Left lung (tissue), 10 donors: ENCODE measurements around the gene ARRDC5. TPM values are rescaled to one million over a fixed set of nuclear protein-coding genes. Genes with fewer than 3 reads are reported as not detected.
"Not testable (repeated sequence)": the region's sequence is repeated elsewhere in the genome, so short reads cannot be mapped to it uniquely, and the experiment has no call there.

Source experiments
- ATAC-seq: fragments of 200-7000 bp; cut with Tn5 transposase; one replicate; pipeline ENCODE4 v1.9.1; 2020; ENCODE audit warnings: moderate library complexity
- DNase-seq, 4 donors: peaks; one replicate each; pipeline ENCODE4 v3.0.0-alpha.2; 2013 to 2020
- H3K27ac ChIP-seq, 2 donors: fragments of 200-600 bp; sonication (generic) in 1 of 2; one replicate each; pipeline versions ENCODE4 v1.5.0 to v1.8.0; 2020 to 2021
- H3K27me3 ChIP-seq, 2 donors: fragments of 200-600 bp; sonication (generic) in 1 of 2; one replicate each; pipeline versions ENCODE4 v1.5.0 to v1.8.0; 2020 to 2021
- H3K36me3 ChIP-seq, 2 donors: fragments of 200-600 bp; sonication (generic) in 1 of 2; one replicate each; pipeline versions ENCODE4 v1.5.0 to v1.8.0; 2020 to 2021
- H3K4me1 ChIP-seq, 2 donors: fragments of 200-600 bp; one replicate each; pipeline ENCODE4 v1.8.0; 2021
- H3K4me3 ChIP-seq, 2 donors: fragments of 200-600 bp; sonication (generic) in 1 of 2; one replicate each; pipeline versions ENCODE4 v1.5.0 to v1.8.0; 2020 to 2021; ENCODE audit warnings: mild to moderate bottlenecking in 1 of 2
- H3K9me3 ChIP-seq, 2 donors: fragments of 200-600 bp; sonication (generic) in 1 of 2; one replicate each; pipeline versions ENCODE4 v1.5.0 to v1.8.0; 2020 to 2021
- intact Hi-C, 2 donors: fragments of 100-400 bp; cut with DNase I; formaldehyde crosslinking; loops; one replicate each; pipeline versions ENCODE4 v1.11.2 to v1.14.2; 2022
- polyA plus RNA-seq, 6 donors: library from polyadenylated mRNA; unstranded; fragments of 120-200 nt; gene quantifications; one replicate each; pipeline ENCODE4 v1.2.1, GENCODE V29; 2013; ENCODE audit not compliant: insufficient read length in 6 of 6
- total RNA-seq, 2 donors: library from RNA; stranded (reverse); fragmentation: NEBNext Ultra II Directional; extraction: Animal tissue kit (Norgen Biotek cat#: 25700); gene quantifications; one replicate each; pipeline ENCODE4 v1.2.1, GENCODE V29; 2021
- TF ChIP-seq, protein P1 (sequence below), 2 donors: fragments of 200-600 bp; sonication (generic) in 1 of 2; IDR thresholded peaks; one replicate each; pipeline versions ENCODE4 v1.5.0 to v1.8.0; 2021; ENCODE audit warnings: antibody characterized with exemption in 2 of 2
- donor health status: DM: no; HTN: yes; CAD: no.
- donor health status: DM: no; HTN: no; CAD: no.

ARRDC5 gene
- total and polyA plus RNA-seq, 8 donors = 0.08 to 0.81 (median 0.22) TPM; not detected in 4

- DNase-seq (no peak), ATAC-seq (no peak)
- no peaks in the 10 kb centered on the region for H3K9me3 ChIP-seq
- intact Hi-C loops = no loop called here
- no peak overlapping the region for H3K4me3 ChIP-seq
- H3K36me3 ChIP-seq = peaks cover 0 to 78% of the 10 kb centered on the region in 2 donors
- peaks cover 0 to 3% of the 10 kb centered on the region in 2 donors for H3K4me1 ChIP-seq
- TF ChIP-seq, protein P1, sequence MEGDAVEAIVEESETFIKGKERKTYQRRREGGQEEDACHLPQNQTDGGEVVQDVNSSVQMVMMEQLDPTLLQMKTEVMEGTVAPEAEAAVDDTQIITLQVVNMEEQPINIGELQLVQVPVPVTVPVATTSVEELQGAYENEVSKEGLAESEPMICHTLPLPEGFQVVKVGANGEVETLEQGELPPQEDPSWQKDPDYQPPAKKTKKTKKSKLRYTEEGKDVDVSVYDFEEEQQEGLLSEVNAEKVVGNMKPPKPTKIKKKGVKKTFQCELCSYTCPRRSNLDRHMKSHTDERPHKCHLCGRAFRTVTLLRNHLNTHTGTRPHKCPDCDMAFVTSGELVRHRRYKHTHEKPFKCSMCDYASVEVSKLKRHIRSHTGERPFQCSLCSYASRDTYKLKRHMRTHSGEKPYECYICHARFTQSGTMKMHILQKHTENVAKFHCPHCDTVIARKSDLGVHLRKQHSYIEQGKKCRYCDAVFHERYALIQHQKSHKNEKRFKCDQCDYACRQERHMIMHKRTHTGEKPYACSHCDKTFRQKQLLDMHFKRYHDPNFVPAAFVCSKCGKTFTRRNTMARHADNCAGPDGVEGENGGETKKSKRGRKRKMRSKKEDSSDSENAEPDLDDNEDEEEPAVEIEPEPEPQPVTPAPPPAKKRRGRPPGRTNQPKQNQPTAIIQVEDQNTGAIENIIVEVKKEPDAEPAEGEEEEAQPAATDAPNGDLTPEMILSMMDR (IDR thresholded peaks at IDR 0.05) = no peak
- H3K27me3 ChIP-seq = no peaks in the 10 kb centered on the region
- no peak overlapping the region for H3K27ac ChIP-seq
Measured at GRCh38 chr19:4859697-4860096, 43.0 kb downstream of the ARRDC5 start.

- H3K9me3 ChIP-seq, intact Hi-C loops, H3K4me1 ChIP-seq, ATAC-seq, H3K27me3 ChIP-seq, H3K4me3 ChIP-seq, H3K27ac ChIP-seq, DNase-seq: not testable (repeated sequence)
- peaks cover 0 to 100% of the 10 kb centered on the region in 2 donors for H3K36me3 ChIP-seq
Measured at GRCh38 chr19:4856468-4856867, 46.2 kb downstream of the ARRDC5 start.

DNA sequence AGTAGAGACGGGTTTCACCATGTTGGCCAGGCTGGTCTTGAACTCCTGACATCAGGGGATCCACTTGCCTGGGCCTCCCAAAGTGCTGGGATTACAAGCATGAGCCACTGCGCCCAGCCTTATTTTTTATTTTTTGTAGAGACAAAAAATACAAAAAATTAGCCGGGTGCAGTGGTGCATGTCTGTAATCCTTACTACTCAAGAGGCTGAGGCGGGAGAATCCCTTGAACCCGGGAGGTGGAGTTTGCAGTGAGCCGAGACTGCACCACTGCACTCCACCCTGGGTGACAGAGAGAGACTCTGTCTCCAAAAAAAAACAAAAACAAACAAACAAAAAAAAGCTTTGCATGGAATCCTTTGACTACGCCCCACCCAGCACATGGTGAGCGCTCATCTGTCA lies 49.2 kb downstream of the ARRDC5 start:
- H3K36me3 ChIP-seq = peaks cover 0 to 100% of the 10 kb centered on the region in 2 donors
- not testable (repeated sequence) for H3K9me3 ChIP-seq, H3K27ac ChIP-seq, H3K4me1 ChIP-seq, H3K27me3 ChIP-seq, DNase-seq, ATAC-seq, H3K4me3 ChIP-seq
- intact Hi-C loops = loop anchor here in 1 of 2 donors (5.0 kb wide), 1 partner anchor 41 kb away; no protein-coding TSS in a partner anchor

GRCh38 chr19:4852484-4852883 lies 50.2 kb downstream of the ARRDC5 start:
- peak; percentile 16 for ATAC-seq
- H3K4me3 ChIP-seq = no peak overlapping the region
- TF ChIP-seq, protein P1 (IDR thresholded peaks at IDR 0.05) = no peak
- no peaks in the 10 kb centered on the region for H3K4me1 ChIP-seq
- H3K9me3 ChIP-seq = no peaks in the 10 kb centered on the region
- no peaks in the 10 kb centered on the region for H3K27me3 ChIP-seq
- no peak for DNase-seq
- H3K36me3 ChIP-seq = peaks cover 0 to 100% of the 10 kb centered on the region in 2 donors
- intact Hi-C loops = loop anchor here in 1 of 2 donors (5.0 kb wide), 1 partner anchor 40 kb away; no protein-coding TSS in a partner anchor
- no peak overlapping the region for H3K27ac ChIP-seq

DNA sequence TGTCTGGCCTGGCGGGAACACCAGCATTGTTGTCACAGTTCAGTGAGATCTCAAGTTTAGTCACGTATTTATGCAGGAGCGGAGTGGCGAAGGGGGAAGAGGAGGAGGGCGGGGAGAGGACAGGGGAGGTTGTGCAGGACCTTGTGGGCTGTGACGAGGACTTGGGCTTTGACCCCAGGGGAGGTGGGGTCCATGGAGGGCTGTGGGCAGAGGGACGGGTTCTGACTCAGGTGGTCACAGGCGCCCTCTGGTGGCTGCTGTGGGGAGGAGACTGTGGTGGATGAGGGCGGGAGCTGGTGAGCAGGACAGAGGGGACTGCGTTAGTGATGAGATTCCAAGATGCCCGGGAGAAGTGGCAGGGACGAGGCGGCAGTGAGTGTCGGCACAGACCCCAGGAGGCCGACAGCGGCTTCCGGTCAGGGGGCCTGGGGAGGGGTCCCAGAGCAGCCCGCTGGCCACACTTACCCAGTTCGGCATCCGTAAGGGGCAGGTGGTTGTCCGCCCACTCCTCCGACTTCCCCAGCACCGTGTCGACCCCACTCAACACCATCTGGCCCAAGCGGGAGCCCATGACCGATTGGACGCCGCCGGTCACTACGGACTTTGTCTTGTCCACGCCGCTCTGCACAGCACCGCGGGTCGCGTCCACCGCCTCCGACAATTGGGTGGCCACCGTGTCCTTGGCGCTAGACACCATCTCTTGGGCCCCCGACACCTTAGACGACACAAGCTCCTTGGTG lies 51.0 kb downstream of the ARRDC5 start:
- TF ChIP-seq, protein P1 (IDR thresholded peaks at IDR 0.05) = peak; percentile 53 to 82
- peaks cover 0 to 100% of the 10 kb centered on the region in 2 donors for H3K36me3 ChIP-seq
- H3K9me3 ChIP-seq = no peaks in the 10 kb centered on the region
- ATAC-seq (peak; percentile 90), DNase-seq (peak; percentile 31 to 90 (median 57))
- H3K4me1 ChIP-seq = no peaks in the 10 kb centered on the region
- H3K27me3 ChIP-seq = no peaks in the 10 kb centered on the region
- intact Hi-C loops = loop anchor here in 1 of 2 donors (5.0 kb wide), 1 partner anchor 39 kb away; no protein-coding TSS in a partner anchor
- H3K27ac ChIP-seq = no peak overlapping the region
- H3K4me3 ChIP-seq = no peak overlapping the region

DNA sequence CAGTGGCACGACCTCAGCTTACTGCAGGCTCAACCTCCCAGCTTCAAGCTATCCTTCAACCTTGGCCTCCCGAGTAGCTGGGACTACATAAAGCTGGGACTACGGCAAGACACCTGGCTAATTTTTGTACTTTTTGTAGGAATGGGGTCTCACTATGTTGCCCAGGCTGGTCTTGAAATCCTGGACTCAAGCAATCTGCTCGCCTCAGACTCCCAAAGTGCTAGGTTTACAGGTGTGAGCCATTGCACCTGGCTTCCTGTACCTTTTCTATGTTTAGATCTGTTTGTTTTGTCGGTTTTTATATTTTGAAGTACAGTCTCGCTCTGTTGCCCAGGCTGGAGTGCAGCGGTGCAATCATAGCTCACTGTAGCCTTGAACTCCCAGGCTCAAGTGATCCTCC lies 53.7 kb downstream of the ARRDC5 start:
- no peak for DNase-seq
- no peak overlapping the region for H3K27ac ChIP-seq
- H3K9me3 ChIP-seq = no peaks in the 10 kb centered on the region
- peaks cover 0 to 100% of the 10 kb centered on the region in 2 donors for H3K36me3 ChIP-seq
- ATAC-seq = no peak
- TF ChIP-seq, protein P1 (IDR thresholded peaks at IDR 0.05) = no peak
- no peak overlapping the region for H3K4me3 ChIP-seq
- intact Hi-C loops = no loop called here
- no peaks in the 10 kb centered on the region for H3K27me3 ChIP-seq
- H3K4me1 ChIP-seq = no peaks in the 10 kb centered on the region
